NCI-H748 (cell line): ENCODE measurements around the gene STAT5B.

Experiments used
- DNase-seq: peaks from one replicate; lab custom pipeline; 2025; ENCODE audit not compliant: unreplicated experiment; lab: John Stamatoyannopoulos, UW

Gene STAT5B

GRCh38 chr17:42180922-42181850, 95.0 kb downstream of the STAT5B start, which contains the start of gene KCNH4:
Gene KCNH4 (minus strand): TSS chr17:42181142. CDS start chr17:42180945, 197 bp downstream.
- DNase-seq: peak; percentile 91

DNA sequence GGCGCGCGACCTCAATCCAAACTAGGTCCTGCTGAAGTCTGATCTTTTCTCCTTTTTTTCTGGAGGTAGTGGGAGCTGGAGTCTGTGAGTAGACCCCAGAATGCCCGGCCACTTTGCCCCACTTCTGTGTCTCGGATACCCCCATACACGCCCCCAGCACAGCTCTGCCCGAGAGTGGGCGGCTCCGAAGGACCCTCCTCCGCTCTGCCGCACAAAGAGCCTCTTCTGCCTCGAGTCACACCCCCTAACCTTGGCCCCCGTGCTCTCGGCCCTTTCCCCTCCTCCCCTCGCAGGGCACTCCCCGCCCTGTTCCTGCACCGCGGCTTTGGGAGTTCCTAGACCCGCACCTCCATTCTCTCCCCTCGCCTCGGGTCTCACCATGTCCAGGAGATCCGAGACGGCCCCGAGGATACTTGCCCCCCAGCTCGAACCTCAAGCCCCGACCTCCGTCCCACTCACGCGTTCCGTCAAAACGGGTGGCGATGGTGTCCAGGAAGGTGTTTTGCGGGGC, 95.7 kb downstream of the STAT5B start:
- peak; percentile 49 for DNase-seq

- peak; percentile 89 for DNase-seq
Observed at GRCh38 chr17:42179911-42180410, 96.2 kb downstream of the STAT5B start.

GRCh38 chr17:42179335-42179734, 96.9 kb downstream of the STAT5B start:
- DNase-seq: no peak

DNA sequence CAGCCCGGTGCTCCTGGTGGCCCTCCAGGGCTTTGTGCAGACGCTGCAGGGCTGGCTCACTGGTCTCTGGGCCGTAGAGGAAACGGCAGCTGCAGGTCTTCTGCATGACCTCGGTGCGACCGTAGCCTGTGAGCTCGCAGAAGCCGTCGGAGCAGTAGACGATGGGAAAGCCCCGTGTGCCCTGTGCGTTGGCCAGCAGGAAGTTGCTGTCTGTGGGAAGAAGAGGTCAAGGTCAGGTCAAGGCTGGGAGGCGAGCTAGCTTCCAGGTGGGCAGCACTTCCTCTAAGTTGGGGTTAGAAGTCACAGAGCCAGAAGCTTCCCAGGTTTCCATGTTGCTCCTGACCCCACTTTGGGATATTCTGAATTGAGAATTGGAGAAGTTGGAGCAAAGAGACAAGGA, 97.4 kb downstream of the STAT5B start:
- no peak for DNase-seq

DNA sequence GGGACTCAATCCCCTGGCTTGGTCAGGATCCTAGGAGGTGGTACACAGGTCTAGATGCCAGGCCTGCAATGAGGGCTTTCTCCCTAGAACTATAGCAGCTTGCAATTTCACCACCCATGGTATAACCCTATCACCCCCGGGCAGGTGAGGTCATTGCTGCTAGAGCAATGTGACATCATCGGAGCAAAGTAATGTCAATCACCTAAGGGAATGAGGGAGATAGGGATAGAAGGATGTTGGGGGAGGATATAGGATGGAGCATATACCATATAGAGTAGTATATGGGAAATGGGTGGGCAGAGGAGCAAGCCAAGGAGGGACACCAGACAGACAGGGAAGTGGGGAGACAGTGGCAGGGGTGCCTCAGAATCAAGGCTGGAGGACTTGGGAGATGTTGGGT, 98.5 kb downstream of the STAT5B start:
- DNase-seq: no peak

GRCh38 chr17:42174126-42174783, 101.9 kb downstream of the STAT5B start:
- no peak for DNase-seq

- DNase-seq: no peak
Observed at GRCh38 chr17:42171831-42172230, 104.4 kb downstream of the STAT5B start.

- no peak for DNase-seq
Observed at GRCh38 chr17:42169351-42169750, 106.8 kb downstream of the STAT5B start.

- no peak for DNase-seq
Observed at GRCh38 chr17:42167807-42168206, 108.4 kb downstream of the STAT5B start.

DNA sequence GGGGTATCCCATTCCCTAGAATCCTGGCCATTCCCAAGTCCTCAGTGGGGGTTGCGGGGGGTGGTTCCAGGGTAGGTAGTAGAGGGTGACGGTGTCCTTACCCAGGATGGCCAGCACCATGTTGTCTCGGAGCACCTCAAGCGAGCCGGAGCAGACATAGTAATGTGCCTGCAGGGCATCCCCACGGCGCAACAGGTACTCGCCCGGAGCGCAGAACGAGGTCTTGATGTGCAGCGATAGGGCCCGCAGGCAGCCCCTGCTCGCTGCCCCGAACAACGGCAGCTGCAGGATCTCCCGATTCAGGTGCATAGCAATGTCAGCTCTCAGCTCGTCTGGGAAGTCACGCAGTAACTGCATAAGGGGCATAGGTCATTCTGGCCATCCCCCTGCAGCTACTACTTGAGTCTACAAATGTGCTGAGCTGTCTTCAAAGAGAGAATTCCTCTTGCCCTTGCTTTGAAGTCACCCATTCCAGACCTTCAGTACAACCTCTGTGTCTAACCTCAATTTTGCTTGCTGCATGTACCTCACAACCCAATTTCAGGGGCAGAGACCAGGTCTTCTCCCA, 109.9 kb downstream of the STAT5B start:
- no peak for DNase-seq

- DNase-seq: no peak
Observed at GRCh38 chr17:42165751-42166150, 110.4 kb downstream of the STAT5B start.

DNA sequence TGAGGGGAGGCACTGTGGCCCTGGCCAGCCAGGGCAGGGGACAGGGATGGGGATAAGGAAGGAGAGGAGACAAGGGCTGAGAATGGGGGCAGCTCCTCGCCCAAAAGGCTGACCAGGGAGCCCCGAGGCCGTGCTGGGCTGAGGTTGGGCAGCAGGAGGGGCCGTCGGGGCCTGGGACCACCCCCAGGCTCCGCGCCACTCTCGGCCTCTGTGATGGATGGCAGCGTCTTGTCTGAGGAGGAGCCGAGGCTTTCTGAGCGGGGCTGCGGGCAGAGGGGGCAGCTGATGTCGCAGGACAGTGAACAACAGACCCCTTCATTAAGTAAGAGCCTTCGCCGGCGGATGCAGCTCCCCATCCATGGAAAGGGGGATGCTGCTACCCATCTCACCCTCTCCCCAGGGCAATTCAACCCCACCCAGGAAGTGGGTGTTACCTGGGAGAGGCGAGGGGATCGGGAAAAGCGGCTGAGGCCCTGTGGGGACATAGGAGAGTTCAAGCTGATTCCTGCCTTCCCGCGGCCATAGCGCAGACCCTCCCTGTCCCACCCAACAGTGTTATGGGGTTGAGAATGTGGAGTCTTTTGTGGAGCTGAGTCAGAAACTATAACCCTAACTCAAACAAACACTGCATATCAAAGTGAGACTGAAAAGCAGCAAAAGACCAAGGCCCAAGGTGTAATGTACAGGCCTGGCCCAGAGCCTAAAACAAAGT, 112.3 kb downstream of the STAT5B start:
- DNase-seq: no peak

GRCh38 chr17:42163113-42163512, 113.1 kb downstream of the STAT5B start:
- peak; percentile 10 for DNase-seq

GRCh38 chr17:42160531-42160910, 115.7 kb downstream of the STAT5B start:
- no peak for DNase-seq

- DNase-seq: no peak
Observed at GRCh38 chr17:42159796-42160530, 116.2 kb downstream of the STAT5B start.

DNA sequence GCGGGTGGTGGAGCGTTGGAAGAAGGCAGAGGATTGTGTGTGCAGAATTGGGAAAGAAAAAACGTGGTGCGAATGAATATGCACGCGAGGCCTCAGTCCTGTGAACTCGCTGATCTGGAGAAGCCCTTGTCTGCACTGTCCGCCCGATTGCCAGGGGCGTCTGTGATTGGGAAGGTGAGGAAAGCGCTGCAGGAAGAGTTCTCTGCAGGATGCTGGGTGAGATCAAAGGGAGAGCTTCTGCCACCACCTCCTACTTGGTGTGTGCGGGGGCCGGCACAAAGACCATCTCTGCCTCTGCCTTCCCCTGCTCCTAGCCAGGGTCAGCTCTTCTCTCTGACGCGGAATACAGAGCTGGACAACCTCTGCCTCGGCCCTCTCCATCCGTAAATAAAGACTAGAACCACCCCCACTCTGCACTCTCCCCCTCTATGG, 120.6 kb downstream of the STAT5B start:
- DNase-seq: peak; percentile 11

GRCh38 chr17:42153919-42154742, 122.1 kb downstream of the STAT5B start:
- no peak for DNase-seq
